Stimulated activated effector memory CD8-positive, alpha-beta T cell treated with anti-CD3 and anti-CD28 coated beads, Interleukin-12 subunit alpha, Interleukin-12 subunit beta, amount 100 ng/mL, for 72 hours (primary cell): ENCODE data around the gene LRRC59.

ENCODE experiments used
- ATAC-seq: fragments of 150-1000 bp; cut with Tn5 transposase; 2 replicates; pipeline ENCODE4 v1.10.0; 2021
- DNase-seq, 2 donors: peaks; one replicate each; pipeline ENCODE4 v3.0.0; 2021 to 2022; ENCODE audit warnings: low spot score in 2 of 2
- H3K27ac Mint-ChIP-seq: one replicate; pipeline ENCODE4 v1.8.0; 2022; ENCODE audit warnings: mild to moderate bottlenecking, mixed read lengths
- H3K36me3 Mint-ChIP-seq: one replicate; pipeline ENCODE4 v1.8.0; 2022; ENCODE audit warnings: mild to moderate bottlenecking, mixed read lengths
- H3K4me1 Mint-ChIP-seq: one replicate; pipeline ENCODE4 v1.8.0; 2022; ENCODE audit warnings: mixed read lengths
- H3K4me3 Mint-ChIP-seq: one replicate; pipeline ENCODE4 v1.8.0; 2022; ENCODE audit warnings: mild to moderate bottlenecking, mixed read lengths
- H3K9me3 Mint-ChIP-seq: one replicate; pipeline ENCODE4 v1.8.0; 2022; ENCODE audit warnings: mixed read lengths

The LRRC59 gene

DNA sequence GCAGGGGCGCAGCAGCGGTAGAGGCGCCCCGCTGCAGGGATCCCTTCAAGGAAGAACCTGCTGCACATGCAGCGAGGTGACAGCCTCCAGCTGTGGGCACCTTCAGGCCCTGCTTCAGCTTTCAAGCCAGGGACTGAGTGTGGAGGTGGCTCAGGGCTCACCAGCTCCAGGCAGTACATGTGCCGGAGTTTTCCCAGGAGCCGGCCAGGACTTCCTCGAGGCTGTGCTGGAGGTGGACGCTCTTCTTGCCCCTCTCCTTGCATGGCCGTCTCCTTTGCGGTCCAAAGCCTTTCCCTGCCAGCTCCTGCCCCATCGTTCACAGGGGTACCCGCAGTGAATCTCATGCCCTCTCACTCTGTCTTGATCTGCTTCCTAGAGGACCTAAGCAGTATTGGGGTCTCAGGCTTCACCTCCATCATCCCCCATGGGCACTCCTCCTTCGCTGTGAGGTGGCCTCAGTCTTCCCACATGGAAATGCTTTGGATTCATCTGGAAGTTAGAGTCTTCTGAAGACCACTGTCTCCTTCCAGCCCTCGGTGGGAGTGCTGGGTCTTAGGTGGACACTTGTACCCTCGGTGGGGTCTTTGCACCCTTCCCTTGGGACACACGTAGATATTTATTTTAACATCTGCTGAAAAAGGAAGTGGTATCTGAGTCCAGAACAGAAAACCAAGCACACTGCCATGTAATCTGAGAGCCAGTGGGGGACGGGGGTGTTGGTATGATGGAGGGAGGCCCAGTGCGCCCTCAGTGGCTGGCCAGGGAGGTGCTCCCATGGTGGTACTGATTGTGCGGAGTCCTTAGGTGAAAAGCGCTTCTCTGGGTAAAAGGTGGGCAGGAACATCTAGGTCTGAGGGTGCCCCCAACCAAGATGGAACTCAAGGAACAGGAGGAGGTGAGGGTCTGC is 44.4 kb downstream of the LRRC59 start:
- no peaks in the 10 kb centered on the region for H3K9me3 Mint-ChIP-seq

DNA sequence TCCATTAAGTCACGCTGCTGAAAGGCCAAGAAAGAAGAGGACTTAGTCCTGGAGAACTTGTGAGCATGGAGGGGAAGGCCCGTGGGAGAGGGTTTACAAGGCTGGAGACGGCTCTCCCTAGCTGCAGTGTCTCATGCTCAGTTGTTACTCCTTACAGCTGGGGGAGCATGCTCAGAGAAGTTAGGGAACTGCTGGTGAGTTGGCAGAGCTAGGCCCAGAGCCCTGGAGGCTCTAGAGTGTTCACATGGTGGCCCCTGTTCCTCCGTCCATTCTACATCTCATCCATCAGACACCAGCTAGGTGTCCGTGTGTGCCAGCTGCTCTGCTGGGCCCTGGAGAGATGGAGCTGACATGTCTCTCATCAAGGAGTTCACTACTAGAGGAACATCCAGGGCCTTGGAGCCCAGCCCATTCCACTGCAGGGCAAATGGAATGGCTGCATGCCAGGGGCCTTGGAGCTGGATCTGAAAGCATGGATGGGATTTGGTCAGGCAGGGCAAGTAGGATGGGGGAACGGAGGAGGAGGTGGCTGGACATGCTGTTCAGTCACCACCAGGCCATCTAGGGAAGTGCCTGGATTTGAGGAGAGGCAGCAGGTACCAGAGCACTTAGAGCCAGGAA is 45.1 kb downstream of the LRRC59 start:
- peak overlapping the region; percentile 85 for H3K27ac Mint-ChIP-seq
- ATAC-seq (no peak), DNase-seq (no peak)
- H3K9me3 Mint-ChIP-seq: no peaks in the 10 kb centered on the region
- H3K4me3 Mint-ChIP-seq: no peak overlapping the region
- peaks cover 61% of the 10 kb centered on the region for H3K36me3 Mint-ChIP-seq
- H3K4me1 Mint-ChIP-seq: peaks cover 55% of the 10 kb centered on the region

More for the DNA sequence above, 44.4 kb downstream of the LRRC59 start:
- DNase-seq (no peak), ATAC-seq (no peak)
- H3K36me3 Mint-ChIP-seq: peaks cover 63% of the 10 kb centered on the region
- H3K27ac Mint-ChIP-seq: peak overlapping the region; percentile 85
- peaks cover 47% of the 10 kb centered on the region for H3K4me1 Mint-ChIP-seq
- no peak overlapping the region for H3K4me3 Mint-ChIP-seq

DNA sequence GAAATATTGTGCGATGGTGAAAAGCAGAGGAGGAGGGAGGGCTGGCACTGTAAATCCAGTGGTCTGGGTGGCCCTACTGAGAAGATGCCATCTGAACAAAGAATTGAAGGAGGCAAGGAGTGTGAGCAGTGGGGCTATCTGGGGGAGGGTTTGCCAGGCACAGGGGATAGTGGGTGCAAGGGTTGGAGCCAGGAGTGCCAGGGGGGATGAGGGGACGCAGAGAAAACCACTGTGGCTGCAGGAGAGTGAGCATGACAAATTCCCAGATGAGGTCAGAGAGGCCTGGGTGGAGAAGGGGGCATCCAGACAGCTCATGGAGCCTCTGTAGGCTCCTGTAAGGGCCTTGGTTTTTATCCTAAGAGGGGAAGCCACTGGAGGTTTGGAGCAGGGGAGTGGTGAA is 46.6 kb downstream of the LRRC59 start:
- Mint-ChIP-seq H3K27ac (peak overlapping the region; percentile 85), H3K9me3 (no peaks in the 10 kb centered on the region), H3K4me1 (peaks cover 63% of the 10 kb centered on the region), H3K36me3 (peaks cover 59% of the 10 kb centered on the region), H3K4me3 (no peak overlapping the region)
- ATAC-seq (no peak), DNase-seq (no peak)

DNA sequence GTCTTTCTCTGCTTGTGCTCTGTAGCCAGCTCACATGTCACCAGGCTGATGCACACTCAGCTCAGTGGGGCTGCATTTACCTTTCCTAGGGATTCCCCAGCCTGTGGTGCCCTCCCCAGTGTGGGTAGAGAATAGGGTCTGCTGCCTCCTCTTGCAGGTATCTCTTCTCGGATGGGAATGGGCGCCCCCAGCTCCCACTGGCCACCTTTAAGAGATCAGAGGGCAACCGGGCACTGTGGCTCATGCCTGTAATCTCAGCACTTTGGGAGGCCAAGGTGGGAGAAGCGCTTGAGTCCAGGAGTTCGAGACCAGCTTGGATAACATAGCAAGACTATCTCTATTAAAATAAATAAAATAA is 48.1 kb downstream of the LRRC59 start:
- peak overlapping the region; percentile 90 for H3K4me3 Mint-ChIP-seq
- peak overlapping the region; percentile 96 for H3K27ac Mint-ChIP-seq

DNA sequence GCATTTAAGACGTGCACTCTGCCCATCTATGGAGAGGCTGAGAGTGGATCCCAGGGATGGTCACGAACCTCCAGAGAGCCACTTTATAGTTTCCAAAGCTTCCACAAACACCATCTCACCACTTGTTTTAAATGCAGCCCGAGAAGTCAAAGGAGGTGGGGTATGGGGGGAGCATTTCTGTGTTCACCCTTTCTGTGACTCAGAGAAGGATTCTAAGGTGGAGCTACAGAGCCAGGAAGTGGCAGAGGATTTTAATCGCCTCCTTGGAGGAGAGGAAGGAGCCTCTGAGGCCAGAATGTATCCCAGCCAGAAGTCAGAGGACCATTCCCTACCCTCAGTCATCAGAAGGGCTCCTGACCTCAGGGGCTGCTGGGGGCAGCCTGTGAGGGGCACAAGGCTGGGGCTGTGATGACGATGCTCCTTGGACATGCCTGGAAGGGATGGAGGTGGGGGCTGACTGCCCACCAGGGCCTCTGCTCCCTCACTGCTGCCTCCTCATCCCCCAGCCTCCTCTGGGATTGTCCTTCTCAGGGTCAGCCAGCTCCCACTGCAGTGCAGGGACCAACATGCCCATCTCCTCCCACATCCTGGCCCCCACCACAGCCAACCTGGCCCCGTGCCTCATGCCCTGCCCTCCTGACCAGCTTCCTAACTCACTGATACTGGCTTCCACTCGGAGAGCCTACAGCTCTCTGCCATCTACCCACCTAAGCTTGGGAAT is 48.6 kb downstream of the LRRC59 start:
- Mint-ChIP-seq H3K9me3 (no peaks in the 10 kb centered on the region), H3K27ac (peak overlapping the region; percentile 96), H3K36me3 (peaks cover 39% of the 10 kb centered on the region), H3K4me3 (peak overlapping the region; percentile 90), H3K4me1 (peaks cover 72% of the 10 kb centered on the region)
- ATAC-seq: no peak
- no peak for DNase-seq

More for the DNA sequence above, 48.1 kb downstream of the LRRC59 start:
- Mint-ChIP-seq H3K36me3 (peaks cover 44% of the 10 kb centered on the region), H3K4me1 (peaks cover 72% of the 10 kb centered on the region), H3K9me3 (no peaks in the 10 kb centered on the region)
- no peak for DNase-seq
- ATAC-seq: no peak

DNA sequence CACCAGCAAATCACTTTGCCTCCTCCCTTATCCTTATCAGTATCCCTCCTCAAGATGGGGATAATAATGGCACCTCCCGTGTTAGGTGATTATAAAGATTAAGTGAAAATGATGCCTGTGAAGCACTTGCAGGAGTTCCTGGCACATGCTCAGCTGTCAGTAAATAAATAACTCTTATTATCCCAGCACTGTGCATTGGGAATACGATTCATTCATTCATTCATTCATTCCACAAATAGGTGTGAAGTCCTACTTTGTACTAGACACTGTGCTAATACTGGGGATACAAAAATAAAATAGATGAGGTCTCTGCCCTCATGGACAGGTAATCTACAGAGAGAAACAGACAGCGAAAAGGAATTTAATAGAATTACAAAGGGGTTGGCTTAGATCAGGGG is 49.4 kb downstream of the LRRC59 start:
- peak overlapping the region; percentile 90 for H3K4me3 Mint-ChIP-seq
- DNase-seq: no peak
- H3K27ac Mint-ChIP-seq: peak overlapping the region; percentile 96
- H3K4me1 Mint-ChIP-seq: peaks cover 67% of the 10 kb centered on the region
- H3K36me3 Mint-ChIP-seq: peaks cover 31% of the 10 kb centered on the region
- ATAC-seq: no peak
- H3K9me3 Mint-ChIP-seq: no peaks in the 10 kb centered on the region

DNA sequence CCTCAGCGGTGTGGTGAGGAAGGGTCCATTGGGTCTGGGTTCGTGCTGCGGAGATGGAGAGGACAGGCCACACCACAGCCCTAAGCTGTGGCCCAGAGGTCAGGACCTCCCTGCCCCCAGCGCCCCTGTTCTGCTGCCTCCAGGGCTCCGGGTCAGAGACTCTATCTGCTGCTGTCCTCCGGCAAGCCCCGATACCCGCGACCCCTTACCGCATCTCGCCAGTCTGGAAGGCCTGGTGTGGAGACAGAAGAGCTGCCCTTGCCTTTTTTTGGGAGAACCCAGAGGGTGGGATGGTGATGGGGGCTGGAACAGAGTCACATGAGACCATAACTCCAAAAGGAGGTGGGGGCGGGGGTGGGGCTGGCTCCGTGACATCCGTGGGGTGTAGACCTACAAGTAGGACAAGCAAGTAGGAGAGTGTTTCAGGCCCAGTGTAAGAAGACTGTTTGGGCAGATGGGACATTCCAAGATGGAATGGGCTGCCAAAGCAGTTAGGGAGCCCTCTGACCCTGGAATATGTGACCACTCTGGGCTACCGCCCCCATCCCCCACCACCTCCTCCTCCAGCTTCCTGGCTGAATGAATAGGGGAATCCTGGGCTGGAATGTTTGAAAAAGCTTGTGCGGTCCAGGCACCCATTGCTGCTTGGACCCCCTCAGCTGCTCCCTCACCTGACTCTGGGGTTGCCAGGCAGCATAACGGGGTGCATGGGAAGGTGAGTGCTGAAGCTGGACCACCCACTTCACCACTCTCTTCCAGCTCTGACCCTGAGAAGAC is 50.0 kb downstream of the LRRC59 start:
- Mint-ChIP-seq H3K4me1 (peaks cover 64% of the 10 kb centered on the region), H3K27ac (peak overlapping the region; percentile 96), H3K4me3 (peak overlapping the region; percentile 90), H3K36me3 (peaks cover 31% of the 10 kb centered on the region), H3K9me3 (no peaks in the 10 kb centered on the region)
- DNase-seq: no peak
- no peak for ATAC-seq

DNA sequence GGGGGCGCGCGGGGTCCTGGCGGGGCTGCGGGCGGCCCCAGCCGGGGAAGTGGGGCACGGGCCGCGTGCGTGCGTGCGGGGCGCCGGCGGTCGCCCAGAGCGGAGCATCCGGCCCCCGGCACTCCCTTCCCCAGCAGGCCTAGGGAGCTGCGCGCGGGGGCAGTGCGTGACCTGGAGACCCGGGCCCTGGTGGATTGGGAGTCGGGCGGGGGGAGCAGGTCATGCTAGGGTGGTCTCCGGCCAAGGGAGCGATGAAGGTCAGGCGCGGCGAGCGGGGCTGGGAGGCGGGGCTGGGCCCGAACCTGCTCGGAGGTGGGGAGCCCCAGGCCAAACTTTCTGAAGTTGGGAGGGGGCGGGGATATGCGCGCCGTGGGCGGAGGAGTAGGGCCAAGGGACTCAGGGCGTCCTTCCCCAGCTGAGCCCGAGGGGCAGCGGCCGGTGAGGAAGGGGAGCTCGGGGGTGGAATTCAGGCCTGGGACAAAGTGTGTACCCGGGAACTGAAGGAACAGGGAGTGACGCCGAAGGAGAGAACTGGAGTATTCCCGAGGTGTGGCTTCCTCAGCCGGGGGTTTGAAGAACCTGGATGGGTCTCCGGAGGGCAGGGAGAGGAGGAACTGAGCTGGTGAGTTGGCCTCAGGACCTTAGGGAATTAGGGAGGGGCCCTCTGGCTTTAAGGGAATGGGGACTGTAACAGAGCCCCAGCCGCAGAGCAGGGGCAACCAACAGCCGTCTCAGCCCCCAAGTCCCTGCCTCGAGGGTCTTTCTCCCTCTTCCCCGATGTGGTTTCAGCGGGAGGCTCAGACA is 50.8 kb downstream of the LRRC59 start:
- H3K4me1 Mint-ChIP-seq: peaks cover 56% of the 10 kb centered on the region
- ATAC-seq (peak; percentile 72), DNase-seq (peak; percentile 32 to 75)
- H3K4me3 Mint-ChIP-seq: peak overlapping the region; percentile 90
- H3K36me3 Mint-ChIP-seq: peaks cover 25% of the 10 kb centered on the region
- no peaks in the 10 kb centered on the region for H3K9me3 Mint-ChIP-seq
- peak overlapping the region; percentile 96 for H3K27ac Mint-ChIP-seq

DNA sequence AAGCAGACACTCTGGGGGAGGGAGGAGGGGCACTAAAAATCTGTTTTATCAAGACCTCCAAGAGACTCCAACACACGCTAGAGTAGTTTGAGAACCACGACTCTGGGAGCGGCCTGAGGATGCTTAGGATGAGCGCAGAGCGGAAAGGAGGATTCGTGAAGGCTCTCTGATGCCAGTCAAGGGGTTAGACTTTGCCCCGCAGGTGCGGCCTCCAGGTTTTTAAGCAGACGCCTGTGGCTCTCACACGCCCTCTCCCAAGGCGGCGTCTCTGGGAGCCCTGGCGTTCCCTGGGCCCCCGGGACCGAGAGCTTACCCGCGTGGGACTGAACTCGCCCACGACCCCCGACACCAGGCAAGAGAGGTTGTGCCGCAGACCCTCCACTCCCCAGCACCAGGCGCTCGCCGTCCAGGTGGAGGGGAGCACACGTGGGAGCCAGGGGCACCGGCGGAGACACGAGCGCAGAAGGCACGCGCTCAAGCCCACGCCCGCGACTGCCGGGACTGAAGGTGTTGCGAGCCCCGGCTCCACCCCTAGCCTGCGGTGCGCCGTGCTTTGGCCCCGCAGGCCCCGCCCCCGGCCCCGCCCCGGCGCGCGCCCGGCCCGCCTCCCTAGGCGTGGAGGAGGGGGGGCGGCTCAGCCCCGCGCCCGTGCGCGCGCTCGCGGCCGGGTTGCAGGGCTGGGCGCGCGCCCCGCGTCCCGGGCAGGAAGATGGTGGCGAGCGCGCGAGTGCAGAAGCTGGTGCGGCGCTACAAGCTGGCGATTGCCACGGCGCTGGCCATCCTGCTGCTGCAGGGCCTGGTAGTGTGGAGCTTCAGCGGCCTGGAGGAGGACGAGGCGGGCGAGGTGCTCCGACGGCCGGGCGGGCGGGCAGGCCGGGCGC is 51.7 kb downstream of the LRRC59 start, which contains the start of gene XYLT2:
Gene XYLT2 (plus strand): TSS at position 695 of the 881 bp plus-strand sequence. CDS start 15 bp downstream, at position 710.
- H3K9me3 Mint-ChIP-seq: no peaks in the 10 kb centered on the region
- DNase-seq (peak; percentile 85 to 89), ATAC-seq (peak; percentile 92)
- H3K27ac Mint-ChIP-seq: peak within 1 kb of the TSS; percentile 96
- peaks cover 24% of the 10 kb centered on the region for H3K36me3 Mint-ChIP-seq
- peaks cover 48% of the 10 kb centered on the region for H3K4me1 Mint-ChIP-seq
- peak within 1 kb of the TSS; percentile 90 for H3K4me3 Mint-ChIP-seq

DNA sequence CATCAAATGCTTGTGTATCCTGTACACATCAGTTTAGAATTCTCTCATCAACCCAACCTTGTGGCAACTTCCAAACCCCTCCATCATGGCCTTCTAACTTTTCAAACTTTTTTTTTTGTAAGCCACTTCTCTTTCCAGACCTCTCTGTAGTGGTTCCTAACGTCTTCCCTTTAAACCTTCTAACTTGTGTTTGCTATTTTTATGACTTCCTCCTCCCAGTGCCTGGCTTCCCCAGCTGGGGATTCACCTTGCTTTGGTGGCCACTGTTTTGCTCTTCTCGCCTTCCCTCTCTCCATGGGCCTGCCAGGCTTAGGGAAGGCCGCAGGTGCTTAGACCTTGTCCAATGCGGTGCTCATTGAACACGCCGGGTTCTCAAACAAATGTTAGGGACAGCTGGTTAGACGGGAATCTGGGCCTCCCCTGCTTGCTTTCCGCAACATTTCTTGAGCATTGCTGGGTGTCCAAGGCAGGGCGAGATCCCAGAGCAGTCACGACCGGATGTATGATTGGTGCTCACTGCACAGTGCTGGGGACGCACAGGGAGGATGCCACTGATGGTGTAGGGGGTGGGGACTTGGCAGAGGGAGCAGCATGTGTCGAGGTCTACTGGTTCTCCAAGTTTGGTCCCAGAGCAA is 52.5 kb downstream of the LRRC59 start:
- Mint-ChIP-seq H3K4me3 (peak overlapping the region; percentile 90), H3K4me1 (peaks cover 43% of the 10 kb centered on the region), H3K36me3 (peaks cover 18% of the 10 kb centered on the region), H3K27ac (peak overlapping the region; percentile 96), H3K9me3 (no peaks in the 10 kb centered on the region)
- DNase-seq (no peak), ATAC-seq (no peak)

DNA sequence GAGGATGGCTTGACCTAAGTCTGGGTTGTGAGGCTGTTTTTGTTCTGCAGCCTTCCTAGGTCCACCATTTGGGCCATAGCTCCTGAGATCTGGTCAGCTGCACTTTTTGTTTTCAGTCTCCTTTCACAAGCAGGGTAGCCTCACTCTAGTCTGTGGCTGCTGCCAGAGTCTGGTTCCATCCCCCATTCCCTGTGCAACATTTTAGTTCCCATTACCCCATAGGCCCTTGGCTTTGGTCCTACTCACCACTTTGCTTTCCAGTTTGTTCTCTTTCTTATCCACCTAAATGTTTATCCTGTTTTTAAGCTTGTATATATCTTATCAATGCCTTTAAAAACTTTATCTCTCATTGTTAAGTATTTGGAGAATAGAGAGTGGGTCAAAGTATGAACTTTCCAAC is 57.9 kb downstream of the LRRC59 start:
- no peak overlapping the region for H3K27ac Mint-ChIP-seq

DNA sequence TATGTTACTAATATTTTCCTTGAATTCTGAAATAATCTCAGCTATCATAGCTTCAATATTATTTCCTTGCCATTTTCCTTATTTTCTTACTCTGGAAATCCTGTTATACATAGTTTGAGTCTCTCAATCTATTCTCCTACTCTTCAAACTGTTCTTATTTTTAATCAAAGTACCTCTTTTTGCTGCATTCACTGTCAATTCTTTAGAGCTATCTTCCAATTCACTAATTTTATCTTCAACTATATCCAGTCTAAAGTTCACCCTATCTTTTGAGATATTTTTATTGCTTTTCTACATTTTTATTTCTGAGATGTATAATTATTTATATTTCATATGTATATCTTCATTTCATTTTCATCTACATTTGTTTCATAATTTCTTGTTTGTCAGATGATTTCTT is 58.7 kb downstream of the LRRC59 start:
- no peak overlapping the region for H3K4me3 Mint-ChIP-seq
- no peaks in the 10 kb centered on the region for H3K36me3 Mint-ChIP-seq
- no peak overlapping the region for H3K27ac Mint-ChIP-seq
- ATAC-seq: no peak
- H3K4me1 Mint-ChIP-seq: no peaks in the 10 kb centered on the region
- DNase-seq: no peak
- peaks cover 10% of the 10 kb centered on the region for H3K9me3 Mint-ChIP-seq

More for the DNA sequence above, 57.9 kb downstream of the LRRC59 start:
- Mint-ChIP-seq H3K4me1 (no peaks in the 10 kb centered on the region), H3K9me3 (peaks cover 10% of the 10 kb centered on the region), H3K4me3 (no peak overlapping the region), H3K36me3 (no peaks in the 10 kb centered on the region)
- ATAC-seq (no peak), DNase-seq (no peak)

DNA sequence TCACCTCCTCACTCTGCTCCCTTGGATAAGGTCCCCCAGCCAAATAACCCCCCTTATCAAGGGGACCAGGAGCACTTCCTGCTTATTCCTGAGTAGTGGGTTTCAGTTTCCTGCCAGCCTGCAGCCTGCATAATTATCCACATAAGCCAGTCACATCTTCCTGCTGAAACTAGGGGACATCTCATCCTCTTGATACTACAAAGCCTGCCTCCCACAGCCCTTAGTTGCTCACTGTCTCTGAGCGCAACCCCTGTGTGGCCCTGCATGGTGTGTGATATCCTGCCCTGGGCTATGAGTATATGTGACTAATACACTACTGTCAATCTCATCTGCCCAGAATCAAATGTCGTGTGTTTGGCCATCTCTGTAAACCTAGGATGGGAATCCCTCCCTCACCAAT is 59.4 kb downstream of the LRRC59 start:
- Mint-ChIP-seq H3K9me3 (peaks cover 10% of the 10 kb centered on the region), H3K36me3 (no peaks in the 10 kb centered on the region), H3K27ac (no peak overlapping the region), H3K4me3 (no peak overlapping the region), H3K4me1 (no peaks in the 10 kb centered on the region)
- DNase-seq (no peak), ATAC-seq (peak; percentile 84)
